ENCODE measurements around the gene ITK. TPM values are rescaled to one million over a fixed set of nuclear protein-coding genes. Genes with fewer than 3 reads are reported as not detected.
"Not testable (repeated sequence)": the region's sequence is repeated elsewhere in the genome, so short reads cannot be mapped to it uniquely, and the experiment has no call there.

ITK gene
- total RNA-seq, 1 donor from 2014 or later: not detected

- H3K36me3 Mint-ChIP-seq (ENCODE audit: insufficient read depth): no peaks in the 10 kb centered on the region
- no peak for TF ChIP-seq CTCF (IDR thresholded peaks at IDR 0.05; ENCODE audit: unreplicated experiment)
- peaks cover 3% of the 10 kb centered on the region for H3K27me3 Mint-ChIP-seq
- no peak overlapping the region for H3K27ac Mint-ChIP-seq
- DNase-seq (ENCODE audit: low spot score, unreplicated experiment): no peak
- H3K4me3 Mint-ChIP-seq (ENCODE audit: low read depth): no peak overlapping the region
- H3K4me1 Mint-ChIP-seq (ENCODE audit: low read depth): no peaks in the 10 kb centered on the region
- peaks cover 4% of the 10 kb centered on the region for H3K9me3 Mint-ChIP-seq (ENCODE audit: low read depth)
Observed at GRCh38 chr5:157201857-157202256, 21.2 kb downstream of the ITK start.

- no peak for DNase-seq (ENCODE audit: low spot score, unreplicated experiment)
- H3K27ac Mint-ChIP-seq: no peak overlapping the region
- H3K27me3 Mint-ChIP-seq: no peaks in the 10 kb centered on the region
- H3K4me1 Mint-ChIP-seq (ENCODE audit: low read depth): no peaks in the 10 kb centered on the region
- no peak for TF ChIP-seq CTCF (IDR thresholded peaks at IDR 0.05; ENCODE audit: unreplicated experiment)
- no peaks in the 10 kb centered on the region for H3K36me3 Mint-ChIP-seq (ENCODE audit: insufficient read depth)
- H3K4me3 Mint-ChIP-seq (ENCODE audit: low read depth): no peak overlapping the region
- peaks cover 4% of the 10 kb centered on the region for H3K9me3 Mint-ChIP-seq (ENCODE audit: low read depth)
Observed at GRCh38 chr5:157203417-157203816, 22.8 kb downstream of the ITK start.

- H3K4me3 Mint-ChIP-seq (ENCODE audit: low read depth): no peak overlapping the region
- no peaks in the 10 kb centered on the region for H3K36me3 Mint-ChIP-seq (ENCODE audit: insufficient read depth)
- H3K9me3 Mint-ChIP-seq (ENCODE audit: low read depth): peaks cover 4% of the 10 kb centered on the region
- no peaks in the 10 kb centered on the region for H3K27me3 Mint-ChIP-seq
- DNase-seq (ENCODE audit: low spot score, unreplicated experiment): no peak
- no peaks in the 10 kb centered on the region for H3K4me1 Mint-ChIP-seq (ENCODE audit: low read depth)
- H3K27ac Mint-ChIP-seq: no peak overlapping the region
- no peak for TF ChIP-seq CTCF (IDR thresholded peaks at IDR 0.05; ENCODE audit: unreplicated experiment)
Observed at GRCh38 chr5:157204765-157205164, 24.1 kb downstream of the ITK start.

- H3K4me3 Mint-ChIP-seq (ENCODE audit: low read depth): no peak overlapping the region
- H3K4me1 Mint-ChIP-seq (ENCODE audit: low read depth): no peaks in the 10 kb centered on the region
- no peak for DNase-seq (ENCODE audit: low spot score, unreplicated experiment)
- H3K27me3 Mint-ChIP-seq: no peaks in the 10 kb centered on the region
- no peak overlapping the region for H3K27ac Mint-ChIP-seq
- H3K9me3 Mint-ChIP-seq (ENCODE audit: low read depth): peaks cover 4% of the 10 kb centered on the region
- no peak for TF ChIP-seq CTCF (IDR thresholded peaks at IDR 0.05; ENCODE audit: unreplicated experiment)
- no peaks in the 10 kb centered on the region for H3K36me3 Mint-ChIP-seq (ENCODE audit: insufficient read depth)
Observed at GRCh38 chr5:157205708-157206107, 25.1 kb downstream of the ITK start.

GRCh38 chr5:157210652-157211051 lies 30.0 kb downstream of the ITK start:
- H3K4me1 Mint-ChIP-seq (ENCODE audit: low read depth); H3K27me3 Mint-ChIP-seq; H3K36me3 Mint-ChIP-seq (ENCODE audit: insufficient read depth); H3K9me3 Mint-ChIP-seq (ENCODE audit: low read depth); H3K27ac Mint-ChIP-seq; DNase-seq (ENCODE audit: low spot score, unreplicated experiment); H3K4me3 Mint-ChIP-seq (ENCODE audit: low read depth): not testable (repeated sequence)

- no peaks in the 10 kb centered on the region for H3K36me3 Mint-ChIP-seq (ENCODE audit: insufficient read depth)
- H3K27ac Mint-ChIP-seq: no peak overlapping the region
- H3K4me1 Mint-ChIP-seq (ENCODE audit: low read depth): no peaks in the 10 kb centered on the region
- H3K9me3 Mint-ChIP-seq (ENCODE audit: low read depth): no peaks in the 10 kb centered on the region
- H3K27me3 Mint-ChIP-seq: no peaks in the 10 kb centered on the region
- no peak for DNase-seq (ENCODE audit: low spot score, unreplicated experiment)
- H3K4me3 Mint-ChIP-seq (ENCODE audit: low read depth): no peak overlapping the region
- no peak for TF ChIP-seq CTCF (IDR thresholded peaks at IDR 0.05; ENCODE audit: unreplicated experiment)
Observed at GRCh38 chr5:157212307-157212706, 31.7 kb downstream of the ITK start.
